IPS-18a (cell line): Measurements from ENCODE around the gene FAIM2.

Experiments used
- H3K27ac ChIP-seq: one replicate; pipeline ENCODE4 v1.5.1; 2013; ENCODE audit warnings: low read length
- H3K27me3 ChIP-seq: one replicate; pipeline ENCODE4 v1.6.1; 2013; ENCODE audit warnings: mild to moderate bottlenecking, low read length; ENCODE audit not compliant: control insufficient read depth, insufficient read depth
- H3K36me3 ChIP-seq: one replicate; pipeline ENCODE4 v1.6.1; 2013; ENCODE audit warnings: low read depth, low read length; ENCODE audit not compliant: control insufficient read depth
- H3K4me1 ChIP-seq: one replicate; pipeline ENCODE4 v1.6.1; 2013; ENCODE audit warnings: low read depth, low read length; ENCODE audit not compliant: control insufficient read depth
- H3K4me3 ChIP-seq: one replicate; pipeline ENCODE4 v1.5.1; 2013; ENCODE audit warnings: low read length
- H3K9ac ChIP-seq: one replicate; pipeline ENCODE4 v1.6.1; 2013; ENCODE audit warnings: mild to moderate bottlenecking, low read length, moderate library complexity
- H3K9me3 ChIP-seq: one replicate; pipeline ENCODE4 v1.6.1; 2013; ENCODE audit warnings: low read depth, low read length; ENCODE audit not compliant: control insufficient read depth

Gene FAIM2

DNA sequence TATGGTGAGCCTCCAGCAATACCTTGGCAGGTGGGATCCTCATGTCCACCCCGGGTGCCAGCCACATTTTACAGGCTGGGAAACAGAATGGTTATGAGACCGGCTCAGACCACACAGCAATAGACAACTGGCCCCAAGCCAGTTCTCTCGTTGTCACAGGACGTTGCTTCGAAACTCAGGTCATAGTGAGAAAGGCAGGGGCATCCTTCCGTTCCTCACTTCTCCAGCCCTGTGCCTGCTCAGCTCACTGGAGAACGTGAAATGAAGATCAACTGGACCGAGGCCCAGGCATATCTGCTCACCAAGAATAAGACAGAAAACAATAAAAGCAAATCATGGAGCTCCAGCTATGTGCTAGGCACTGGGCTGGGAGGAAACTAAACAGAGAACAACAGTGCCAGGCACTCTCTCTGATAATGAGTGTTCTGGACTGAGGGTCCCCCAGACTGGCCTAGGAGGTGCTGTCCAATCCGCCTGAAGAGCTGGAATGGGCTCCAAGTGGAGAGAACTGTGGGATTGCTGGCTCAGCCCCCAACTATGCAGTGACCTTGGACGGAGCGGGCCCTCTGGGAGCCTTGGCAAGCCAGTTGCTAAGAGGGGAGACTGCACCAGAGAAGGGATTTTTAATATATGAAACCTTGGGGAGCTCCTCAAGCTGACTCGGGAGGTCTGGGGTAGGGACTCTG lies 18.8 kb upstream of the FAIM2 start:
- Histone ChIP-seq H3K4me1 (no peaks in the 10 kb centered on the region), H3K27me3 (no peaks in the 10 kb centered on the region), H3K27ac (no peak overlapping the region), H3K36me3 (no peaks in the 10 kb centered on the region), H3K9ac (no peak overlapping the region), H3K9me3 (no peaks in the 10 kb centered on the region), H3K4me3 (no peak overlapping the region)

DNA sequence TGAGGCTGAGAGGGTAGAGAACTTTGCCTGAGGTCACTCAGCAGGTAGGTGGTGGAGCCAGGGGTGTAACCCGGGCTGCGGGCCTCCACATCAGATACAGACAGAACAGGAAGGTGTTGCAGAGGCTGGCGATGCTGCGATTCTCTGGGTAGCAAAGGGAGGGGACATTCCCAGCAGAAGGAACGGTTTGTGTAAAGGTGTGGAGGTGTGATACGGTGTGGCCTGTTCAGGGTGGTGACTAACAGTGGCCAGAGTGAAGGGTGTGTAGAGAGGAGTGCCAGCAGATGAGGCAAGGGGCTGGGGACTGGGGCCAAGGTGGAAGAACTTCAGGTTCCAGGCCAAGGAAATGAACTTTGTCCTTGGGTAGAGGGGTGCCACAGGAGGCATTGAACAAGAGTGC lies 18.2 kb upstream of the FAIM2 start:
- Histone ChIP-seq H3K9ac (no peak overlapping the region), H3K4me3 (no peak overlapping the region), H3K27ac (no peak overlapping the region), H3K27me3 (no peaks in the 10 kb centered on the region), H3K9me3 (no peaks in the 10 kb centered on the region), H3K4me1 (no peaks in the 10 kb centered on the region), H3K36me3 (no peaks in the 10 kb centered on the region)

DNA sequence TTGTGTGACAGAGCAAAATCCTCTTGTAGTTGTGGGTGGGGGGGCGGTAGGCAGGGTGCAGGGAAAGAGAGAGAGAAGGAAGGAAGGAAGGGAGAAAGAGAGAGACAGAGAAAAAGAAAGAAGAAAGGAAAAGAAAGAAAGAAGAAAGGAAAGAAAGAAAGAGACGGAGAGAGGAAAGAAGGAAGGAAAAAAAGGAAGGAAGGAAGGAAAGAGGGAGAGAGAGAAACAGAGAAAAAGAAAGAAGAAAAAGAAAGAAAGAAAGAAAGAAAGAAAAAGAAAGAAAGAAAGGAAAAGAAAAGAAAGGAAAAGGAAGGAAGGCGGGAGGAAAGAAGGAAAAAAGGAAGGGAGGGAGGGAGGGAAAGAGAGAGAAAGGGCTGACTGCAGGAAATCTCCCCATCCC lies 17.6 kb upstream of the FAIM2 start:
- Histone ChIP-seq H3K27me3 (no peaks in the 10 kb centered on the region), H3K4me3 (no peak overlapping the region), H3K9me3 (no peaks in the 10 kb centered on the region), H3K36me3 (no peaks in the 10 kb centered on the region), H3K27ac (no peak overlapping the region), H3K9ac (no peak overlapping the region), H3K4me1 (no peaks in the 10 kb centered on the region)

DNA sequence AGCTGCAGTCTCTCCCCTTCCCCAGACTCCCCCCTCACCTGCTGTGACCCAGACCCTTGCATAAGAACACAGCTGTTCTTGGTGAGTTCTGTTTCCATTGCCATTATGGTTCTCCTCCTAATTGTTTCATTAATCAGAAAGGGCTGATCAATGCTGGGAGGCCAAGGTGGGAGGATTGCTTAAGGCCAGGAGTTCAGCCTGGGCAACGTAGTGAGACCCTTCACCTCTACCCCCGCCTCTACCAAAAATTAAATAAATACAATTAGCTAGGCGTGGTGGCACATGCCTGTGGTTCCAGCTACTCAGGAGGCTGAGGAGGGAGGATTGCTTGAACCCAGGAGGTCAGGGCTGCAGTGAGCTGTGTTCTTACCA lies 17.2 kb upstream of the FAIM2 start:
- Histone ChIP-seq H3K9ac (no peak overlapping the region), H3K27ac (no peak overlapping the region), H3K4me3 (no peak overlapping the region), H3K9me3 (no peaks in the 10 kb centered on the region), H3K4me1 (no peaks in the 10 kb centered on the region), H3K36me3 (no peaks in the 10 kb centered on the region), H3K27me3 (no peaks in the 10 kb centered on the region)

DNA sequence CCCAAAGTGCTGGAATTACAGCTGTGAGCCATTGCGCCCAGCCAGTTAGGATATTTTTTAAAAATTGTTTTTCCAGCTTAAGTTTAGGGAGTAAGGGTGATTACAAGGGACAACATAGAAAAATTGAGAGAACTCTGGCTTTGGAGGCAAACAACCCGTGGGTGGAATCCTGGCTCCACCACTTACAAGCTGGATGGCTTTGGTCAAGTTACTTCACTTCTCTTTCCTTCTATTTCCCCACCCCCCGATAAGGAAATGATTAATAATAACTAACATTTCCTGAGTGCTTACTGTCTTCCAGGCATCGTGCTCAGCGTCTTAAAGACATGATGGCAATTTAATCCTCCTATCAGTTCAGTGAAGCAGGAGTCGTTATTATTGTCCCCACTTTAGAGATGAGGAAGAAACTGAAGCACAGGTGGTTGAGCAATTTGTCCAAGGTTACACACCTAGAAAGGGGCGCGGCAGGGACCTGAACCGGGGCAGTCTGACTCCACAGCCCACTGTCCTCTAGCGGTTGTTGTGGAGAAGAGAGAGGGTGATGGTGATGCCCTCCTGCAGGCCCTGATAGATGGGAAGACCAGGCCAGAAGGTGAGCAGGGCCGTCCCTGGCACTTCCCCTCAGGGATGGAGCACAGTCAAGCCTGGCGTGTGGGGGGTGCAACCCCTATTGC lies 16.7 kb upstream of the FAIM2 start:
- no peak overlapping the region for H3K9ac ChIP-seq
- H3K36me3 ChIP-seq = no peaks in the 10 kb centered on the region
- no peak overlapping the region for H3K27ac ChIP-seq

DNA sequence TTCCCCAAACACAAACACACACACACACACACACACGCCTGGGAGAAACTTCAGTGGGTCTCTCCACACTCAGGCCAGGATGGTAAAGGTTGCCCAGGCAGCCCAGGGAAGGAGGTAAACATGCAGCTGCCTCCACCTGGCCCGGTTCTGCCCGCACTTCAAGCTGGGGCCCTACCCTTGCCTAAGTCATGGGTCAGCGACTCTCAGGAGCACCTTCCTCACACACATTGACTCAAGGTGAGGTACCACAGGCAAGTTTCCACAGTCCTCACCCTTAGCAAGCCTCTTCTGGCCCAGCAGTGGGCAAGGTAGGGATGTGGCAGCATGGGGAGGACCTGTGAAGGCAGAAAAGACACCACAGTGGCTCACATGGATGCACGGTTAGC lies 14.1 kb upstream of the FAIM2 start:
- H3K36me3 ChIP-seq = no peaks in the 10 kb centered on the region
- no peak overlapping the region for H3K9ac ChIP-seq
- H3K9me3 ChIP-seq = no peaks in the 10 kb centered on the region
- no peaks in the 10 kb centered on the region for H3K27me3 ChIP-seq
- no peak overlapping the region for H3K27ac ChIP-seq
- H3K4me1 ChIP-seq = peaks cover 6% of the 10 kb centered on the region
- no peak overlapping the region for H3K4me3 ChIP-seq

More for the DNA sequence above, 16.7 kb upstream of the FAIM2 start:
- H3K4me3 ChIP-seq = no peak overlapping the region
- H3K9me3 ChIP-seq = no peaks in the 10 kb centered on the region
- H3K27me3 ChIP-seq = no peaks in the 10 kb centered on the region
- no peaks in the 10 kb centered on the region for H3K4me1 ChIP-seq

DNA sequence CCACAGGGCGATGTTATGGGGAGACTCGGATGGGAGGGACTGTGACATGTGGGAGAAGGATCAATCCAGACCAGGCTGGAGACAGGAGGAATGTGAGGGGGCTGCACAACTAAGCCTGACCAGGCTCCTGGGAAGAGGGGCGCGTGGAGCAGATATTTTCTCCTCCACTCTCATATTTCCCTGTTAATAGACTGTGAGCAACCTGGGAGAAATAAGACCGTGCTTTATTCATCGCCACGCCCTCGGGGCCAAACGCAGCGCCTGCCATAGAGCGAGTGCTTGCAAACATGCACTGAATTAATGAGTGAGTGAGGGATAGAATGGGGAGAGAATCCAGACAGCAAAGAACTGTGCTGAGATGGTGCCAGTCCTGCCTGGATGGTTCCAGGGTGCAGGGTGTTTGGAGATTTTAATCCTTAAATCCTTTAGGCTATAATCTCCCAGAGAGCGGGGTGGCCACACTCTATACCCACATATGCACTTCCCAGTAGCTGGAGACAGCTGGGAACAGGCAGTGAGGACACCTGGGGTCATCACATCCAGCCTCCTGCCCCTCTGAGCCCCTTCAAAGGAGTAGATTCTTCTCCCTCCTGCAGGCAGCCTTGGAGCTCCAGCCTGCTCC lies 13.6 kb upstream of the FAIM2 start:
- no peak overlapping the region for H3K4me3 ChIP-seq
- H3K27ac ChIP-seq = no peak overlapping the region
- no peaks in the 10 kb centered on the region for H3K27me3 ChIP-seq
- no peaks in the 10 kb centered on the region for H3K36me3 ChIP-seq
- H3K4me1 ChIP-seq = peaks cover 6% of the 10 kb centered on the region
- H3K9me3 ChIP-seq = no peaks in the 10 kb centered on the region
- H3K9ac ChIP-seq = no peak overlapping the region

DNA sequence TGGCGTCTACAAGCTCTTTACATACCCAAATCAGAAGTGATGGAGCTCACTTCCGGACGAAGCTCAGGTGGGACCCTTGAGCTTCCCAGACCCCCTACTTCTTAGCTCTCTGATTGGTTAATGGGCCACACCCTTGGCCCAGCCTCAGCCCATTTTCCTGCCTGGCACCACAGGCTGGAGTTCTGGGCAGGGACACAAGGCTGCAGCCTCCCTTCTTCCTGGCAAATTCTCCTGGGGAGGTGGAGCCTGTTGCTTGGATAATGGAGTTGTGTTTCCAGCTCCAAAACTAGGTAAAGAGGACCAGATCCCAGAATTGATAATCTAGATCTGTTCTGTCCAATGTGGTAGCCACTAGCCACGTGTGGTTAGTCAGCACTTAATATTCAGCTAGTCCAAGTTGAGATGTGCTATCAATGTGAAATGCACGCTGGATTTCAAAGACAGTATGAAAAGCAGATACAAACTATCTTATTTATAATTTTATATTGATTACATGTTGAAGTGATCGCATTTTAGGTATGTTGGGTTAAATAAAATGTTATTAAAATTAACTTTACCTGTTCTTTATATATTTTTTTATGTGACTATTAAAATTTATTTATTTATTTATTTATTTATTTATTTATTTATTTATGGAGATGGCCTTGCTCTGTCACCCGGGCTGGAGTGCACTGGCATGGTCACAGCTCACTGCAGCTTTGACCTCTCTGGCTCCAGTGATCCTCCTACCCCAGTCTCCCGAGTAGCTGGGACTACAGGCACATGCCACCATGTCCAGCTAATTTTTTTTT lies 12.6 kb upstream of the FAIM2 start:
- Histone ChIP-seq H3K4me3 (no peak overlapping the region), H3K9ac (no peak overlapping the region), H3K27me3 (no peaks in the 10 kb centered on the region), H3K36me3 (no peaks in the 10 kb centered on the region), H3K9me3 (no peaks in the 10 kb centered on the region), H3K4me1 (peaks cover 6% of the 10 kb centered on the region), H3K27ac (no peak overlapping the region)

DNA sequence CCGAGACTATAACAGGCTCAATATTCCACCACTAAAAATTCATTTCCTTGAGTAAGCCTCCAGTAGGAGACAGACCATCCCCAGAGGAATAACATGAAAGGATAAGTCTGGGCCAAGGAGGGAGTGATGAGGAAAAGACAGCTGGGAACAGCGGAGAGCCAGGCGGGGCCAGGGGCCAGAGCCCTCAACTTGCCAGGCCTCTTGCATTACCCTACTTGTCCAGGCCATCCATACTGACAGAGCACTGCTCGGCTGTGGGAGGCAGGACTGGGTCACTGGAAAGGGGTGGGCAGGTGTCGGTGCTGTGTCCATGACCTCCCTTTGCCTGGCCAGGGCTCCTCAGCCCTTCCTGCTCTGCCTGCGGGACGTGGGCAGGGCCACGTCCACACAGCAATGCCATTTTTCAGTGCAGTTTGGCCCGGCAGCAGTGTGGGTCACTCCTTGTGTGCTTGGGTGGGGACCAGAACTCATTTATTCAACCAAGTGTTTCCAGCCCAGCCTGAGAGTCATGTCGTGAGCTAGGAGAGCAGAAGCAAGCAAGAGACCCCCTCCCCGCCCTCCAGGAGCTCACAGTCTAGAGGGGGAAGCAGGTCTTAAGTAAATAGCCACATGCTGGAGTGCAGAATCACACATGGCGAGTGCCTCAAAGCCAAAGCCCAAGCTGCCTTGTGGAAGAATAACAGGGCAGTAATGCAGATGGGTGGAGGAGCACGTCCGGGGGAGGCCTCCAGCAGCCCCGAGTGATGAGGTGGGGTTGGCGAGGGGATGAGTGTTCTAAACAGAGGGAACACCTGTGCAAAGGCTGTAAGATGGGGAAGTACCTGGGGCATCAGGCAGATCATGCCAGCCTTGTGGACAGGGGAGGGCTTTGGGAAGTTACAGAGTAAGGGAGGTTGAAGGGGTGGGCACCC lies 8.9 kb upstream of the FAIM2 start:
- Histone ChIP-seq H3K4me1 (peaks cover 14% of the 10 kb centered on the region), H3K9ac (no peak overlapping the region), H3K4me3 (no peak overlapping the region), H3K36me3 (no peaks in the 10 kb centered on the region), H3K27me3 (peaks cover 4% of the 10 kb centered on the region), H3K27ac (no peak overlapping the region), H3K9me3 (no peaks in the 10 kb centered on the region)

DNA sequence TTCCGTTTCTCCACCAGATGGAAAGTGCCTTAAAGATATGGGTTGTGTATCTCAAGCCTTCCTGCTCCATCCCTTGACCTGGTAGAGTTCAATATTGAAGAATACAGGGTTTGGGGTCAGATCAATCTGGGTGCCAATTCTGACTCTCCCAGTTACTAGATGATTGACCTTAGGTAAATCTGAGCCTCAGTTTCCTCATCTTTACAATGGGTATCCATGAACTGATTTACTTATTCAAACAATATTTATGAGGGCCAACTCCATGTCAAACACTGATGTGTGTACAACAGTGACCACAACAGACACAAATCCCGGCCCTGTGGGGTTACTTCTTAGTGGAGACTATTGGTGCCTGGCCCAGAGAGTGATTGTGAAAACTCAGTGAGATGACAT lies 7.5 kb upstream of the FAIM2 start:
- H3K36me3 ChIP-seq = no peaks in the 10 kb centered on the region
- no peak overlapping the region for H3K9ac ChIP-seq
- peaks cover 14% of the 10 kb centered on the region for H3K4me1 ChIP-seq
- H3K27ac ChIP-seq = no peak overlapping the region
- no peak overlapping the region for H3K4me3 ChIP-seq
- peaks cover 4% of the 10 kb centered on the region for H3K27me3 ChIP-seq
- H3K9me3 ChIP-seq = no peaks in the 10 kb centered on the region
